HG03342 (cell line): ENCODE results near the gene APOA4.
"Not testable (repeated sequence)": the region's sequence is repeated elsewhere in the genome, so short reads cannot be mapped to it uniquely, and the experiment has no call there.

Source experiments
- ATAC-seq: cut with Tn5 transposase; IDR thresholded peaks from one replicate; pipeline ENCODE4 v1.9.1; 2021; ENCODE audit warnings: mild to moderate bottlenecking, moderate library complexity; ENCODE audit not compliant: unreplicated experiment

APOA4 gene

DNA sequence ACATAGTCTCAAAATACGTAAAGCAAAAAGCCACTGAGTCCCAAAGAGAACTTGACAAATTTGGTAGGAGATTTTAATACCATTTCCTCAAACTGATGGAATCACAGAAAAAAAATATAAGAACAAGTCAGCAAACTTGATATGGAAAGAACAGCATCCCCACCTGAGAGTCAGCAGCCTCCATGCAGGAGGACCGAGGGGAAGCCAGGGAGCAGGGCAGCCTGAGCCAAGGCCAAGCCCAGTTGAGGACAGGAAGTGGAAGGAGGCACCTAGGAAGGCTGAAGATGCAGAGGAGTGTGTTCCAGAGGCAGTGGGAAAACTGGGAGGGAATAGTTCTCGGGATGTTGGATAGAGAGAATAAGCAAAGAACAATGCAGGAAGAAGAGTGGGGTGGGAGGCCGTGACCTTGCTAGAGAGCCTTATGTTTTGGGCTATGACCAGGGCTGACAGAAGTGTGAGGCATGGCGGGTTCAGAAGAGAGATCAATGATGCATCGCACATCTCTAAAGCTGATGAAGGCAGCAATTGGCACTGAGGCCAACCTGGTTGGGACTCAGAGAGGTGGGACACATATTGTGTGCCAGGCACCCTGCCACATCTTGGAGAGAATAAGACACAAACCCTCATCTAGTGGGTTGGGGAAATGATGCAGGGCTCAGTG is 15.4 kb downstream of the APOA4 start:
- ATAC-seq = no peak

DNA sequence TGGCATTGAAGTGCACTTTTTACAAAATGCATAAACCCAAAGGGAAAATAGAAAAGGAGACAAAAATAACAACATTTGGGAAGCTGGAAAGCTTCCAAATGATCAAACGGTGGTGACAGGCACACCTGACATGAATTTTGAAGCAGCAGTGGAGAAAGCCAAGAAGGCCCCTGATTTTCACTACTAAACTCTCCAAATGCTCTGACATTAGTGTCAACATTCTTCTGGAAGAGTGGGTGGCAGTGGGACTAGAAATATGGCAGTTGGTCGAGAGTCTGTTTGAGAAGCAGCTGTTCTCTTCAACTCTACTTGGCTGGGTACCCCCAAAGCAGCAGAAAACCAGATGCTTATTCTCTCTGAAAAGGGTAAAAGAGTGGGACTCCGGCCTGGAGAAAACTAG is 19.1 kb downstream of the APOA4 start:
- ATAC-seq = no peak

DNA sequence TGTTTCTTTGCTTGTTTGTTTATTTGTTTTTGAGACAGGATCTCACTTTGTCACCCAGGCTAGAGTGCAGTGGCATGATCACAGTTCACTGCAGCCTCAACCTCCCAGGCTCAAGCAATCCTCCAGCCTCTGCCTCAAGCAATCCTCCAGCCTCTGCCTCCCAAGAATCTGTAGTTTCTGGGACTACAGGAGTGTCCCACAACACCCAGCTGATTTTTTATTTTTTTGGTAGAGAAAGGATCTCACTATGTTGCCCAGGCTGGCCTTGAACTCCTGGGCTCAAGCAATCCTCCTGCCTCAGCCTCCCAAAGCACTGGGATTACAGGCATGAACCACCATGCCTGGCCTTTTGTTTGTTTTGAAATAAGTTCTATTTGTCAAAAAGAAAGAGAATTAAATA is 21.4 kb downstream of the APOA4 start:
- ATAC-seq = not testable (repeated sequence)

DNA sequence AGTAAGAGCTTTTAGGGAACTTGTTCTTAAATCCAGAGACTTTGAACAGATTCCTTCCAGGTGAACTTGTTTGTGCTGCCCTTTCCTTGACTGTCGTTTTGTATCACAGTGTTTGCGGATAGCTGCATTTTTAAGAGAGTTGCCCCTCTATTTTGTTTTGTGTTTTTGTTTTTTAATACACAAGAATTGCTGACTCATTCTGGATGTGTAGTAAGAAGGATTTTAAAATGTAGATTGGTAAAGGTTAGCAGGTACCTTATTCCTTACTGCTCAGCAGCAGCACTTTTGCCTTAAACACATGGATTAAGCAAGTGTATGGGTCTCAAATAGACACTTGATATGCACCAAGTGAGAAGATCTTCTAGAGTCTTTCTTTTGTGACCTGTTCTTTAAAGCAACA is 22.5 kb downstream of the APOA4 start:
- no peak for ATAC-seq

DNA sequence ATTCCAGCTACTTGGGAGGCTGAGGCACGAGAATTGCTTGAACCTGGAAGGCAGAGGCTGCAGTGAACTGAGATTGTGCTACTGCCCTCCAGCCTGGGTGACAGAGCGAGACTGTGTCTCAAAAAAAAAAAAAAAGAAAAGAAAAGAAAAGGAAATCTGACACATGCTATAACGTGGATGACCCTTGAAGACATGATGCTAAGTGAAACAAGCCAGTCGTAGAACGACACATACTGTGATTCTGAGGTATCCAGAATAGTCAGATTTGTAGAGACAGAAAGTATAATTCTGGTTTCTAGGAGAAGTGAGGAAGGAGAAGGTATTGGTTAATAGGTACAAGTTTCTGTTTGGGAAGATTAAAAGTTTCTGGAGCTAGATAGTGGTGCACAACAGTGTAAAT is 24.7 kb downstream of the APOA4 start:
- no peak for ATAC-seq

DNA sequence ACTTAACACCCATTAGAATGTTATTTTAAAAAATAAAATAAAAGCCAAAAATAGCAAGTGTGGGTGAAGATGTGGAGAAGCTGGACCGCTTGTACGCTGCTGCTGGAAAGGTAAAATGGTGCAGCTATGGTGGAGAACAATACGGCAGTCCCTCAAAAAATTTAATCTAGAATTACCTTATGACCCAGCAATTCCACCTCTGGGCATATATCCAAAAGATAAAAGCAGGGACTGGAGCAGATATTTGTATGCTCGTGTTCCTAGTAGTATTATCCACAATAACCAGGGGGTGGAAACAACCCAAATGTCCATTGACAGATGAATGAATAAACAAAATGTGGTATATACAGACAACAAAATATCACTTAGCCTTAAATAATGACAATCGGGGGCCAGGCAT is 25.3 kb downstream of the APOA4 start:
- no peak for ATAC-seq

DNA sequence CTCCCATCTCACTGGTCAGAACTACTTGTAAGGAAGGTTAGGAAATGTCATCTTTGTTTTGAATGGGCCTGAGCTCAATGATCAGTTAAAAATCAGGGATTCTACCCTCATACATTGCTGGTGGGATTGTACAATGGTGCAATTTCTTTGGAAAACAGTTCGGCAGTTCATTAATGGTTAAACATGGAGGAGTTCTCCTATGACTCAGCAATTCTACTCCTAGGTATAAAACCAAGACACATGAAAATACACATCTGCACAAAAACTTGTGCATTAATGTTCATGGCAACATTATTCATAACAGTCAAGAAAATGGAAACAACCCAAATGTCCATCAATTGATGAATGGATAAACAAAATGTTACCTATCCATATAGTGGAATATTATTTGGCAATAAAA is 26.6 kb downstream of the APOA4 start:
- no peak for ATAC-seq

DNA sequence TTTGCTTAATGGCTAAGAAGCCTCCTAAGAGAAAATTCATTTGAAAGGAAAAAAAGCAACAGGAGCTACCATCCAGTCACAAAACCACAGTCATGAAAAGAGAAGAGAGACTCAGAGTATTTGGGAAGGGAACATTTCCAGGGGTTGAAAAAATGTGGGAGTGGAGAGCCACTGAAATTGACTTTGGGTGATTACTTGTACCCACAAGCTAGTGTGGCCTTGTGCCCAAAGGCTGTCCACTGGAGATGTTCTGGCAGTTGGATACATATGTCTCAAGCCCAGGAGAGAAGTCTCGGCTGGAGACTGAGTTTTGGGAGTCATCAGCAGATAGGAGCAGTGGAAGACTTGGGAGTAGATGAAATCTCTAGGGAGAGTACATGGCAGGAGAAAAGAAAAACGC is 28.3 kb downstream of the APOA4 start:
- no peak for ATAC-seq

DNA sequence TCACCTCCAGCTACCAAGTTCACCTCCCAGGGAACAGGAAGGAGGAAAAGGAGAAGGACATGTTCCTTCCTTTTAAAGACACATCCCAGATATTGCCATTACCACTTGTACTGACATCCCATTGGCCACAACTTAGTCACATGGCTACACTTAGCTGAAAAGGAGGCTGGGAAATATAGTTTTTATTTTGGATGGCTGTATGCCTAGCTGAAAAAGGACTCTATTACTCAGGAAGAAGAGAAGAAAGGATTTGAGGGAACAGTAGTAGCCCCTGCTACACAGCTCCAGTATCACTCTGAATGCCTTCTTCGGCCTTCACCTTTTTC is 29.4 kb downstream of the APOA4 start:
- ATAC-seq = no peak

DNA sequence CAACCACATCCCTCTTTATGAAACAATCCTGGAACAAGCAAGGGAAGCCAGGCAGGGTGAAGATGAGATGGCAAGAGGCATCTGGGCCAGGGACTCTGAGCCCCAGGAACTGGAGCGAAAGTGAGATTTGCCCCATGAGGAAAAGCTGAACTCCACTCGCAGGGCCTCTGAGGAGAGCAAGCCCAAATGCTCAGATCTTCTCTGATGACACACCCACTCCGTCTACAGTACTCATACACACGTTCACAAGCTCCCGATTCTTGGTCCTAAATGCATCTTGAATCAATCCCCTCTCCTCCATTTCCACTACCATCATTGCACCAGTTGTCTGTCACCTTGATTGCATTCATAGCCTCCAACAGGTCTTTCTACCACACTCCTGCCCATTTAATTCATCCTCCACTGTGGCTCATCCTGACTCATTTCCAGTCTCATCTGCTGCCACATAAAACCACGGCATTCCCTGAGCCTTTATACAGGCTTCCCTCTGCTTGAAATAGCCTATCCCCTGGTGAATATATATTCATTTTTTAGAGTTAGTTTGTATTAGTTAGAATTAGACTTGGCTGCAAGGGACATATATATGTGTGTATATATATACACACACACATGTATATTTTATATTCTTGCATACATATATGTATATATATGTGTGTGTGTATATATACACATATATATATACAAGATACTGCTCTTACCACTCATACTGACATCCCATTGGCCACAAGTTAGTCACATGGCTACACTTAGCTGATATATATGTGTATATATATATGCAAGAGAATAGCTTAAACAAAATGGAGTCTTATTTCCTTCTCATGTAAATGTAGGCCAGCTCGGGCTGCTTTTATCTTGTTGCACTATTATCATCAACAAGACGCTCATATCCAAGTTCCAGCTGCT is 30.0 kb downstream of the APOA4 start:
- no peak for ATAC-seq

DNA sequence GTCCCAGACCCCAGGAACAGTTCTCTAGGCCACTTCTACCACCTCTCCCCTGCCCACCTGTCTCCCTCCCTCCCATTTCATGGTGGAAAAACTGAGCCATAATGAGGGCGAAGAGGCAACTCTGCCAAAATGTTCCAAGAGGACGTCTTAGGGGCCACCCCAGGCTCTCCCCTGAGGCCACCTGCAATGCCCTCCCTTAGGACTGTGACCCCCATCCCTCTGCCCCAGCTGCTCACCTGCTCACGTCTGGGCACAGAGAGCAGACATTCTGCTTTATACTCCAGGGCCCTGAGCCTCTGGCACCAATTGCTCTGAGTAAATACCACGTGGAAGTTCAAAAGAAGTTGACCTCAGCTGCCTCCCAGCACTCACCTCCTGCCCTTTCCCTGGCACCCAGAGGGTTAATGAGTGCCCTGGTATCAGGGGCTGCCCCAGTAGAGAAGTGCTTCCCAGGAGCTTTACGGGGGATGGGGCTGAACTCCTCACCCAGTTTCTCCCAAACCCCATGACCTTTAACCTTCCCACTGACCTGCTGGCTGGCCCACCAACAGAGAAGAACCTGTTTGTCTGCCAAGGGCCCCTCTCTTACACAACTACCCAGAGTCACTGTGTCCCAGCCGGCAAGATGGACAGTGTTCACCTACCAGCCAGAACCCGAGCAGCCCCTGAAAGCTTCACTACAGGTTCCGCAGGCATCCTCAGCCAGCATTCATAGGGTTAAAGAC is 30.8 kb downstream of the APOA4 start:
- no peak for ATAC-seq

DNA sequence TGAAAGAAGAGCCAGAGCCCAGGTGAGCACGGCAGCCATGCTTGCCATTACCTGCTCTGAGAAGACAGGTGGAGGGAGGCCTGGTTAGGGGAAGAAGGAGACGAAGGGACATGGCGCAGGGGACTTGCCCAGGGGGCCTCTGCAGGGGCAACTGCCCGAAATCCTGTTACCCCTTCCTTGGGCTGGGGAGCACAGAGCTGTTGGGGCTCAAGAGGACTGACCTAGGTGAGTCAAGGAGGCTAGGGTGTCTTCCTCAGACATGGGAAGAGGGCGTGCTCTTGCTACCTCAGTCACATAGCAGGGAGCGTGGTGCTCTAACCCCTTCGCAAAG is 31.3 kb downstream of the APOA4 start, which contains the start of gene APOA5:
APOA5 (minus strand) TSS at position 67 of the 331 bp plus-strand sequence; CDS start at position 48, 19 bp downstream.
- no peak for ATAC-seq

DNA sequence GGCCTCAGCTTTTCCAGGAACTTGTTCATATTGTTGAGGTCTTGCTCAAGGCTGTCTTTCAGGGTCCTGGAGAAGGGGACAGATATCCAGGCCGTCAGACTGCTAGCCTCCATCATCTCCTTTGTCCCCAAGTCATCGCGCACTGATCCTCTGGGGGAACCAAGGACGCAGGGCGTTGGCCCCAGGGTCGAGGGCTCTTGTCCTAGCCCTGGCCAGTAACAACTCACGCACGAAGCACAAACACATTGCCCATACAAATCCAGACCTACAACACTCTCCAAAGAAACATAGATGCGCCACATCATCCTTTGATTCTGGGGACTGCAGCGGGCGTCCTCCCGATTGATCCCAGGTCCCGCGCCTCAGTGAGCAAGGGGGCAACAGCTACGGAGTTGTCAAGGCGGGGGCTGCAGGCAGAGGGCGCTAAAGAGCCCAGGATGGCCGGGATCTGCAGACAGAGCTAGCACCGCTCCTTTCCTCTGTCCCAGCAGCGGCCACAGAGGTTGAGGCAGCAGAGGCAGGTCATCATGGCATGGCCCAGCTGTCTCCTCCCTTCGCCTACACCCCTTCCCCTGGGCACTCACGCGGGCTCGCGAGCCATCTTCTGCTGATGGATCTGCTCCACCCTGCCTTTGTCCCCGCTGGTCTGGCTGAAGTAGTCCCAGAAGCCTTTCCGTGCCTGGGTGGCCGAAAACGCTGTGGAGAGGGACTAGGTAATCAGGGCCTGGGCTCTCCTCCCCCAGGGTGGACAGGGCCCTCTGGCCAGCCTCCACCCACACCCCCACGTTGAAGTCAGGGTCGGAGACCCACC is 31.9 kb downstream of the APOA4 start:
- ATAC-seq = peak; percentile 45

DNA sequence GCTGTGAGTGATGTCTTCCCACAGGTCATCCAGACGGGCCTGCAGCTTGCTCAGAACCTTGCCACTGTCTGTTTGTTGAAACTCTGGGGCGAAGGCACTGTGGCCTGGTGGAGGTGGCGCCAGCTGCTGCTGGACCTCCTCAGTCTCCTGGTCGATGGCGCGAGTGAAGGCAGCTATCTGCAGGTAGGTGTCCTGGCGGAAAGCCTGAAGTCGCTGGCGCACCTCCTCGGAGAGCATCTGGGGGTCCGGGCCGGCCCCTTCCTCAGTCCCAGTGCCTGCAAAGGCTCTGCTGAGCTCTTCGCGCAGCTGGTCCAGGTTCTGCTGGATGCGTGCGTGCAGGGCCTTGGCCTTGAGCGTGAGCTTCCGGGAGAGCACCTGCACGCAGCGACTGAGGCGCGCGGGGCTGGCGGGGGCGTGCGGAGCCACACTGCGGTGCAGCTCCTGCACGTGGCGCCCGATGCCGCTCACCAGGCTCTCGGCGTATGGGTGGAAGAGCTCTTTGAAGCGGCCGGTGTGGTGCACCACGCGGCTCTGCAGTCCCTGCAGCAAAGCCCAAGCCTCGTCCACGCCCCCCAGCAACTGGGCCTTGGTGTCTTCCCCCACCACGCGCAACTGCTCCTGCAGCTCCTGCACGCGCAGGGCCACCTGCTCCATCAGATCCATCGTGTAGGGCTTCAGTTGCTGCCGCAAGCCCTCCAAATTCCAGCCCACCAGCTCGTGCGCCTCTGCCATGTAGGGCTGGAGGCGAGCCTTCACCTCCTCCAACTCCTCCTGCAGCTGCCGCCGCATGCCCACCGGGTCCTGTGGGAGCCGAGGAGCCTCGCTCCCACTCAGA is 32.7 kb downstream of the APOA4 start:
- ATAC-seq = no peak

DNA sequence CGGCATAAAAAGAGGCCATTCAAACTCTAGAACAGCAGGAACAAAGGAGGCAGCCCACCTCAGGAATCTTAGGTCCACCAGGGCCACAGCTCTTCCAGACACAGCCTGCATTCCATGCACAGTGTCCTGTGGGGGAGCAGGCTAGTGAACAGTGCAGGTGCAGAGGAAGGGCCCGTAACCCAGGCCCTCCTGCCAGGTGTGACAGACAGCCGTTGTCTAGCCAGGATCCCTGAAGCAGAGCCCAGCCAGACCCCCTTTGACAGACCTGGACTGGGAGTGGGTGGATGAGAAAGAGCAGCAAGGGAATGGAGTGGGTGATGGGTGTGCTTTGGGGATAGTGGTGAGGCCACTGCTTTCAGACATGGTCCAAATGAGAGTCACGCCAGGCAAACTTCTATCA is 34.1 kb downstream of the APOA4 start:
- ATAC-seq = no peak

DNA sequence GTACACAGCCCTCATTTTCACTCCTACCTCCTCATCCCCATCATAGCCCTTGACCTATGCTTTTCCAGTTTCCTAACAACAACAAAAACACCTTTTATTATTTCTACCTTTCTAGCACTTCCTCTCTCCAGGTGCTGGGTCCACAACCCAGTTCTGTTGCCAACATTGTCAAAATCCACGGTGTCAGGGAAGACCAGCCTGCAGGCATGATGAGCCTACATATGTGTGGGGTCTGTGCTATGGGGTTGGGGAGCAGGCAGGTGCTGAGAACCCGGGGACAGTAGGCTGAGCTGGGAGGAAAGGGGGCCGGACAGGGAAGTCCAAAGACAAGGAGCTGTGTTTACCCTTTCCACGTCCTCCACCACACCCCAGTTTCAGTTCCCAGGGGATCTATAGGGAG is 34.6 kb downstream of the APOA4 start:
- no peak for ATAC-seq

DNA sequence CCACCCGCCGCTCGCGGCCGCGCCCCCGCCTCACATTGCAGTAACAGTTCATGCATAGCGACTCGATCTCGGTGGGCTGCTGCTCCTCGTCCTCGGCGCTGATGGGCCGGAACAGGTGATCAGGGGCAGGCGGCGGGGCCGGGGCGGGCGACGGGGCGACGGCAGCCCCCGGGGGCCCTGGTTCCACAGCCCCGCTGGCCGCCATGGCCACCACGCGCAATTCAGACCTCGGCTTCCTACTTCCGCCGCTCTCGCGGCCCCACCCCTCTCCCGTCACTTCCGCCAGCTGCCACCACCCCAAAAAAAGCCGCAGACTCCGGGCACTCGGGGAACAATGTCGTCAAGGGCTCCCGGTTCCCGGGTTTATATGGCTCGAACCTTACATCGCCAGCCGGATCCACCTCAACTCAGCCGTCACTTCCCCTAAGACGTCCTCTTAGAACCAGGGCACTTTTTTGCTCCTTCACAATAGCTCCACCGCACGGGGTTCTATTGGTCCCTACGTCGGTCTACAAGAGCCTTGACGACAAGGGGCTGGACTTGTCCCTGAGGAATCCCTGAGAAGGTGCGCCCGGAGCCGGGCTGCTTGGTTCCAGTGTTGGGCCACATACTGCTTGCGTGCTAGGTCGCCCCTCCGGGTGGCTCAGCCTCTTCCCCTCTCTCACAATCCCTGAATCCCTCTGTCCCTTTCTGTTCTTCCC is 35.2 kb downstream of the APOA4 start, which contains the start of gene ZPR1:
ZPR1 (minus strand) TSS at position 238 of the 701 bp plus-strand sequence; CDS start at position 205, 33 bp downstream.
- peak; percentile 86 for ATAC-seq

DNA sequence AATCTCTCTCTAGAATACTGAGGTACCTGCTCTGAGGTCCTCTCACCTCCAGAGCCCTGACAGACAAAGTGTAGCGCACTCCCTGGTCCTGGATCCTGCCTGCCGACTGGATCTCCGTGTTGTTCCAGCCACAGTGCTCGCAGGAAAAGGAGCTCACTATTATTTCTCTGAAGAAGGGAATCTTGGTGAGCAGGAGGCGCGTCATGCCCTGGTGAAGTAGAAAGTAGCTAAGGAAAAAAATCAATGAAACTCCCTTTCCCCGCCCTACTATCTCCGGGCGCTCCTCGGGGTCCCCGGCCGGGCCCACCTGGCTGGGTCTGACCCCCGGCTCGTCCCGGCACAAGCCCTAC is 35.7 kb downstream of the APOA4 start:
- peak; percentile 3 for ATAC-seq

DNA sequence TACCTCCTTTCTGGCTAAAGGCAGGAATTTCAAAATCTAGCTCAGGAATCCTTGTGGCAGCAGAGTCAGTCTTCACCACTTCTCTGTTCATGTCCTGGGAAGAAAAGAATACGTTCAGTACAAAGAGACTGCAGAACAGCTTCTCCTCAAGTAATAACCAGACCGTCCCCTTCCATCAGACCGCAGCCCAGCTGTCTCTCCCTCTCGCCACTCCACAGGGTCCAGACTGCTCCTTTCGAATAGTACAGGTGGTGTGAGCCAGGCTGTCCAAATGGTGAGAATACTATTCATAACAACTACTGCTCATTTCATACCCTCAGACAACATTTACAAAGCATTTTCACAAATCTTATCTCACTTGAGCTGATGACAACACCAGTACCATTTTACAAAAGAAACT is 36.1 kb downstream of the APOA4 start:
- no peak for ATAC-seq

DNA sequence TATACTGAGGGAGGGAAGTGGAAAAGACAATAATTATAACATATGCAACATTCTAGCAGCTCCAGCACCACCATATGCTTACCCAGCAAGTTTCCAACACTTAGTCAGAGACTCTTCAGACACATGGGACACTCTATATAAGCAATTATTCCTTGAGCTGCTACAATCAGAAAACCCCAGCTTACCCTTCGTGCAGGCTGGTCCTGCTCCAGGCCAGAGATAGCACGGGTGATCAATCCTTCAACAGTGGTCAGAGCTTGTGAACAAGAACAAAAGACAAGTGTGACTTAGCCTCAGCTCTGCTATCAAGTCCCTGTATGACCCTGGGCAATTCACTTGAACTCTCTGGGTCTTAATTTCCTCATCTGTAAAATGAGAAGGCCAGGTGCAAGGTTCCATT is 36.8 kb downstream of the APOA4 start:
- no peak for ATAC-seq
